Sigmoid colon (tissue), 7 donors: ENCODE data around the gene SCAF4. TPM values are rescaled to one million over a fixed set of nuclear protein-coding genes. Genes with fewer than 3 reads are reported as not detected.

ENCODE experiments used
- DNase-seq: peaks from one replicate; pipeline ENCODE4 v3.0.0-alpha.2; 2019
- H3K27ac ChIP-seq, 4 donors: fragments of 200-600 bp; sonication (generic); one replicate each; pipeline ENCODE4 v1.5.1; 2016 to 2019; ENCODE audit warnings: mild to moderate bottlenecking in 1 of 4
- H3K27me3 ChIP-seq, 3 donors: fragments of 200-600 bp; sonication (generic); one replicate each; pipeline ENCODE4 v1.5.1; 2019; ENCODE audit warnings: mild to moderate bottlenecking in 1 of 3
- H3K36me3 ChIP-seq, 4 donors: fragments of 200-600 bp; sonication (generic); one replicate each; pipeline ENCODE4 v1.5.1; 2016 to 2019
- H3K4me1 ChIP-seq, 4 donors: fragments of 200-600 bp; sonication (generic); one replicate each; pipeline ENCODE4 v1.5.1; 2017 to 2019
- H3K4me3 ChIP-seq, 4 donors: fragments of 200-600 bp; sonication (generic); one replicate each; pipeline ENCODE4 v1.5.1; 2017 to 2019; ENCODE audit warnings: mild to moderate bottlenecking in 2 of 4, moderate library complexity in 1 of 4
- H3K9me3 ChIP-seq, 4 donors: fragments of 200-600 bp in 3 of 4; sonication (generic) in 3 of 4; one replicate each; pipeline versions ENCODE4 v1.5.1 to v1.6.1; 2013 to 2019
- CTCF ChIP-seq, 4 experiments: fragments of 450-650 bp in 3 of 4; fragments of 200-600 bp in 1 of 4; IDR thresholded peaks; one replicate each; pipeline ENCODE4 v1.5.1; 2016 to 2019; ENCODE audit warnings: antibody characterized with exemption in 4 of 4, mild to moderate bottlenecking in 3 of 4, moderate library complexity in 2 of 4
- EP300 ChIP-seq, 4 donors: sonication (generic); formaldehyde crosslinking; IDR thresholded peaks; one replicate each; pipeline ENCODE4 v1.6.1; 2017; ENCODE audit warnings: antibody characterized with exemption in 4 of 4
- POLR2A ChIP-seq, 2 donors: fragments of 450-650 bp; IDR thresholded peaks; one replicate each; pipeline ENCODE4 v1.6.1; 2016; ENCODE audit warnings: antibody characterized with exemption in 2 of 2, mild to moderate bottlenecking in 2 of 2, moderate library complexity in 2 of 2
- POLR2AphosphoS5 ChIP-seq, 4 donors: sonication (generic); formaldehyde crosslinking; IDR thresholded peaks; one replicate each; pipeline ENCODE4 v1.6.1; 2017; ENCODE audit warnings: antibody characterized with exemption in 4 of 4
- WGBS, 2 donors: extraction: QIAGEN DNeasy Blood & Tissue Kit; methylation state at CpG; one replicate each; pipeline ENCODE4 v1.1.7; 2013; 5-methylcytosine and 5-hydroxymethylcytosine counted together
- intact Hi-C: fragments of 100-400 bp; cut with DNase I; formaldehyde crosslinking; loops from one replicate; pipeline ENCODE4 v1.15.1; 2023
- polyA plus RNA-seq, 3 donors: library from polyadenylated mRNA; stranded (reverse); fragments of 200-250 nt; gene quantifications; one replicate each; pipeline ENCODE4 v1.2.3, GENCODE V29; 2013
- total RNA-seq, 4 donors: library from RNA; depleted of rRNA; stranded (reverse); fragments of >200 nt; gene quantifications; one replicate each; pipeline ENCODE4 v1.1.0, GENCODE V29; 2016
- donor health status: healthy with polysubstance abuse.
- donor health status: Bipolar disorder and iron deficiency.
- donor health status: healthy.

The SCAF4 gene
- total and polyA plus RNA-seq, 7 donors = 6.0 to 19.1 (median 11.4) TPM

- Histone ChIP-seq H3K9me3 (no peaks in the 10 kb centered on the region), H3K4me3 (no peak overlapping the region), H3K27me3 (no peaks in the 10 kb centered on the region), H3K36me3 (no peaks in the 10 kb centered on the region), H3K27ac (no peak overlapping the region), H3K4me1 (no peaks in the 10 kb centered on the region)
- no peak for TF ChIP-seq POLR2AphosphoS5 (IDR thresholded peaks at IDR 0.05)
- TF ChIP-seq CTCF (IDR thresholded peaks at IDR 0.05) = no peak
- TF ChIP-seq EP300 (IDR thresholded peaks at IDR 0.05) = no peak
- no peak for TF ChIP-seq POLR2A (IDR thresholded peaks at IDR 0.05)
- WGBS, 2 donors = 91 to 93% methylated on average over 4 of the region's 4 CpGs
- intact Hi-C loops = no loop called here
- DNase-seq = no peak
These were observed 29.0 kb upstream of the SCAF4 start for GRCh38 chr21:31760931-31761330.

GRCh38 chr21:31756787-31757186 is 24.9 kb upstream of the SCAF4 start:
- no peak for DNase-seq
- no peaks in the 10 kb centered on the region for H3K27me3 ChIP-seq
- no peak for TF ChIP-seq POLR2AphosphoS5 (IDR thresholded peaks at IDR 0.05)
- no peak for TF ChIP-seq EP300 (IDR thresholded peaks at IDR 0.05)
- no peak for TF ChIP-seq CTCF (IDR thresholded peaks at IDR 0.05)
- TF ChIP-seq POLR2A (IDR thresholded peaks at IDR 0.05) = no peak
- no peaks in the 10 kb centered on the region for H3K4me1 ChIP-seq
- no peak overlapping the region for H3K27ac ChIP-seq
- H3K36me3 ChIP-seq = no peaks in the 10 kb centered on the region
- H3K9me3 ChIP-seq = no peaks in the 10 kb centered on the region
- H3K4me3 ChIP-seq = no peak overlapping the region
- 87 to 89% methylated on average over 1 of the region's 1 CpG for WGBS, 2 donors
- intact Hi-C loops = no loop called here

GRCh38 chr21:31755027-31755426 is 23.1 kb upstream of the SCAF4 start:
- Histone ChIP-seq H3K4me3 (no peak overlapping the region), H3K36me3 (no peaks in the 10 kb centered on the region), H3K9me3 (no peaks in the 10 kb centered on the region), H3K27me3 (no peaks in the 10 kb centered on the region), H3K4me1 (no peaks in the 10 kb centered on the region), H3K27ac (no peak overlapping the region)
- DNase-seq = no peak
- 82 to 88% methylated on average over 6 of the region's 6 CpGs for WGBS, 2 donors
- TF ChIP-seq POLR2AphosphoS5 (IDR thresholded peaks at IDR 0.05) = no peak
- TF ChIP-seq POLR2A (IDR thresholded peaks at IDR 0.05) = no peak
- TF ChIP-seq EP300 (IDR thresholded peaks at IDR 0.05) = no peak
- no peak for TF ChIP-seq CTCF (IDR thresholded peaks at IDR 0.05)
- intact Hi-C loops = no loop called here

GRCh38 chr21:31754708-31754960 is 22.7 kb upstream of the SCAF4 start:
- 93 to 100% methylated on average over 1 of the region's 1 CpG for WGBS, 2 donors
- Histone ChIP-seq H3K9me3 (no peaks in the 10 kb centered on the region), H3K27ac (no peak overlapping the region), H3K4me1 (no peaks in the 10 kb centered on the region), H3K36me3 (no peaks in the 10 kb centered on the region), H3K4me3 (no peak overlapping the region), H3K27me3 (no peaks in the 10 kb centered on the region)
- TF ChIP-seq CTCF (IDR thresholded peaks at IDR 0.05) = no peak
- TF ChIP-seq POLR2AphosphoS5 (IDR thresholded peaks at IDR 0.05) = no peak
- TF ChIP-seq POLR2A (IDR thresholded peaks at IDR 0.05) = no peak
- TF ChIP-seq EP300 (IDR thresholded peaks at IDR 0.05) = no peak
- no peak for DNase-seq
- intact Hi-C loops = no loop called here

GRCh38 chr21:31753949-31754707 is 22.2 kb upstream of the SCAF4 start:
- no peak for TF ChIP-seq POLR2A (IDR thresholded peaks at IDR 0.05)
- no peak for TF ChIP-seq EP300 (IDR thresholded peaks at IDR 0.05)
- no peak for TF ChIP-seq CTCF (IDR thresholded peaks at IDR 0.05)
- TF ChIP-seq POLR2AphosphoS5 (IDR thresholded peaks at IDR 0.05) = no peak
- no peaks in the 10 kb centered on the region for H3K4me1 ChIP-seq
- H3K27ac ChIP-seq = no peak overlapping the region
- intact Hi-C loops = no loop called here
- no peak for DNase-seq
- 78 to 81% methylated on average over 4 of the region's 4 CpGs for WGBS, 2 donors
- no peak overlapping the region for H3K4me3 ChIP-seq
- H3K27me3 ChIP-seq = no peaks in the 10 kb centered on the region
- no peaks in the 10 kb centered on the region for H3K36me3 ChIP-seq
- H3K9me3 ChIP-seq = no peaks in the 10 kb centered on the region
